Dedifferentiated amniotic fluid mesenchymal stem cell (primary cell): ENCODE measurements around the gene PSRC1.

Experiments used
- DNase-seq: peaks from one replicate; pipeline ENCODE4 v3.0.0-alpha.2; 2016; ENCODE audit errors: extremely low spot score

Gene PSRC1

DNA sequence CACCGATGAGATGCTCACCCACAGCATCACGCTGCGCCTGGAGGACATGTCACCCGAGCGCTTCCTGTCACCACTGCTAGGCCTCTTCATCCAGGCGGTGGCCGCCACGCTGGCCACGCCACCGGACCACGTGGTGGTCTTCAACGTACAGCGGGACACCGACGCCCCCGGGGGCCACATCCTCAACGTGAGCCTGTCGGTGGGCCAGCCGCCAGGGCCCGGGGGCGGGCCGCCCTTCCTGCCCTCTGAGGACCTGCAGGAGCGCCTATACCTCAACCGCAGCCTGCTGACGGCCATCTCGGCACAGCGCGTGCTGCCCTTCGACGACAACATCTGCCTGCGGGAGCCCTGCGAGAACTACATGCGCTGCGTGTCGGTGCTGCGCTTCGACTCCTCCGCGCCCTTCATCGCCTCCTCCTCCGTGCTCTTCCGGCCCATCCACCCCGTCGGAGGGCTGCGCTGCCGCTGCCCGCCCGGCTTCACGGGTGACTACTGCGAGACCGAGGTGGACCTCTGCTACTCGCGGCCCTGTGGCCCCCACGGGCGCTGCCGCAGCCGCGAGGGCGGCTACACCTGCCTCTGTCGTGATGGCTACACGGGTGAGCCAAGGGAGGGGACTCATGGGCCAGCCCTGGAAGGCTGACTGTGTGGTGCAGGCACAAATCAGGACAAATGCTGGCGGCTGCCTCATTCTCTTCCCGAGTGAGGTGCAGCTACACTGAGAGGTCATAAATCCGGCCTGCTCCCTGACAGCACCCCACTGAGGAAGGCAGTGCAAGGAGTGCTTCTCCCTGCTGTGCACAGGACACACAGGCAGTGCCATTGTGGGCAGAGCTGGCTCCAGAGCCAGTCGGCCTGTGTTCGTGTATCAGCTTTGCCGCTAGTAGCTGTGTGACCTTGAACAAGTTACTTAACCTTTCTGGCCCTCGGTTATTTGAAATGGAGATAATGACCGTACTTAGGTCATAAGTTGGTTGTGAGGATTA lies 24.2 kb downstream of the PSRC1 start:
- no peak for DNase-seq

DNA sequence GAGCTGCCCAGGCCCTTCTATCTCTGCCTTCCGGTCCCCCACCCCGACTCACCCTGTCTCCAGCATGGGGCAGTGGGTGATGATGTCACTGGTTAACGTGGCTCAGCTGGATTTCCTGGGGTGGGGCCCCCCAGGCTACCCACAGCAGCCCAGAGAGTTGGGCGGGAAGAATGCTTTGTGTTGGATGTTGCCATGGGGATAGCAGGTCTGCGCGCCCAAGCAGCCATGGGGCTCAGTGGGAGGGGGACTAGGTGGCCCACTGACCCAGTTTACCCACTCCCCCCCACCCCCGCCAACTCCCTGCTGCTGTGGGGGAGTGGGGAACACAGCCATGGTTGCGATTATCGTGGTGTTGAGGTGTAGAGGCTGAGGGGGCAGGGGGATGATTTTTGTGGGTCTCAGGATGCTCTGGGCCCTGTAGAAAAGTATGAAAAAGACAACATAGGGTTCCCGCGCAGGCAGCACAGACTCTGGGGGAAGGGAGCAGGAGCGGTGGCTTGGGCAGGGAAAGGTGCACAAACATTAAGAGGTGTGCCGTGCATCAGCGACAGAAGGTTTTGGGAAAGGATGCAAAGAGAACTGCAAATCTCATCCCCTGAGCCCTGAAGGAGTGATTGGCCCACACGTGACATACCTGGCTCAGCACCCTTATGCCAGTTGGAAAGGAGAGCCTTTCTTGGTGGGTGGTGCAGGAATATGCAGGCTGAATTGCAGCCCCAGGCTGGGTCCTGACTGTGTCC lies 25.1 kb downstream of the PSRC1 start:
- DNase-seq, result no peak

DNA sequence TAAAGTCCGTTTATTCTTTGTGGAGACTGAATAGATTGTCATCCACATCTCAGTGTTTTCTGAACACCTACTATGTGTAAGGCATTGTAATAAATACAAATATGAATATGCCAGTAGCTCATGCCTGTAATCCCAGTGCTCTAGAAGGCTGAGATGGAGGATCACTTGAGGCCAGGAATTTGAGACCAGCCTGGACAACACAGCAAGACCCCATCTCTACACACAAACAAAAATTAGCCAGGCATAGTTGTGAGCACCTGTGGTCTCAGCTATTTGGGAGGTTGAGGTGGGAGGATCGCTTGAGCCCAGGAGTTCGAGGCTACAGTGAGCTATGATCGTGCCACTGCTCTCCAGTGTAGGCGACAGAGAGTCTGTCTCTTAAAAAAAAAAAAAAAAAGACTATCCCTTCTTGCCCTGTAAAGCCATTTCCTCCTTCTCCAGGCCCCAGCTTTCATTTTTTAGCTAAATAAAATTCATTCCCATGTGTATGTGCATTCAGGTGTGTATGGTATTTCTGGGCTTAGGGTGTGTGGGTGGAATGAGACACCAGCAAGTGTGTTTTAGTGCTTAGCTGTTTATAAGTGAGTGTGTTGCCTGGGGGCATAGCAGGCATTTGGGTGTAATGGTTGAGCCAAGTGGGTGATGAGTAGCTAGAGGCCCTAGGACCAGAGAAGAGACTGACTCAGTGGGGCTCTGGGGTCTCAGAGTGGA lies 25.8 kb downstream of the PSRC1 start:
- no peak for DNase-seq

GRCh38 chr1:109256085-109256484 lies 26.9 kb downstream of the PSRC1 start:
- no peak for DNase-seq

GRCh38 chr1:109255678-109256077 lies 27.3 kb downstream of the PSRC1 start:
- DNase-seq, result no peak

- no peak for DNase-seq
Measured at GRCh38 chr1:109255097-109255651, 27.8 kb downstream of the PSRC1 start.

DNA sequence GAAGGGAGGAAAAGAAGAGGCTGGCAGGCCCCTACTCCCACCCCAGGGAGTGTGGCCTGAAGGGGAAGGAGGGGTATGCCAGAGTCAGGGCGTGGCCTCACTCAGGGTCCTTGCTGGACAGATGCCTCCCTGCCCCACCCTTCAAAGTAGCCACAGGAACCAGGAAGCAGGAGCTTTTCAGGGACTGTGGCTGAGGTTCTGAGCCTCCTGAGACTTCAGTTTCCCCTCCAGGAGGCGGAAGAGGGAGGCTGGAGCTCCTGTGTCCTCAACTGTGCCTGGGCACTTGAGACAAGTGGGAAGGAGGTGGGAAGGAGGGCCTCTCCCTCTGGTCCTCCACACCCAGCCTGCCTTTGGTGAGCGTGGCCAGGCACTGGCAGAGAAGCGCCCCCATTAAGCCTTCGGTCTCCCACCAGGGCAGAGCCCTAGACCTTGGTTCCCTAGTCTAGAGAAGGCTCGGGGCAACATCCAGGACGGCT lies 28.3 kb downstream of the PSRC1 start:
- DNase-seq, result no peak

DNA sequence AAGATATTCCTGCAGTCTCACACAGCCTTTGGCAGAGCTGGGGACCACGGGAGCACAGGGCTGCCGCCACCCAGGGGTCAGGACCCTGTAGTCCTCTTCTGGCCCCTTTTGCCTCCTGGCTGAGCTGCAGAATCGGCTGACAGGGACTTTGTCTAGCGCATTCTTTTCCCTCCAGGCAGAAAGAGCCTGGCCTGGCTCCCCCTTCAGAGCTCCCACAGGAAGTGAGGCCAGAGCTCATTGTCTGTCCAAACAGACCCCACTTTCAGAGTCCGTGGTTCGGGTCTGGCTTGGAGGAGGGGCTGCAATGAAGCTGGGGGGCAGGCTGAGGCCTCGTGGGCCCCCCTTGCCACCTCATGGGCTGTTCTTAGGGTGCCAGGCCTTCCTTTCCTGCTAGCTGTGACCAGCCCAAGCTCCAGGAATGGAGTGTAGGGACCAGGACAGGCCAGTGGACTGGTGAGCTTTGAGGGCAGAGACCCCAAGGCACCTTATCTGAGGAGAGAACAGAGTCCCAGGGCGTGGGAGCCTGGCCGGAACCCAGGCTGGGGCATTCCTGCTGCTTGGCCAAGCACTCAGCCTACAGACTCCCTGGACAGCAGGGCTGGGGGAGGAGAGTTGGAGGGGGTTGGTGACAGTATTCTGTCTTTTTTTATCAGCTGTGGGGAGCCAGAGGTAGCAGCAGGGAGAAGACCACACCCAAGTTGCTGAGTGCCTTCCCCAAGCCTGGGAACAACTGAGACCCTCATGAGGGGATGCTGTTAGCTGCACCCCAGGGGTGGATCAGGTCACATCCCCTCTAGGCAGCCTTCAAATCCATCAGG lies 28.9 kb downstream of the PSRC1 start:
- no peak for DNase-seq

DNA sequence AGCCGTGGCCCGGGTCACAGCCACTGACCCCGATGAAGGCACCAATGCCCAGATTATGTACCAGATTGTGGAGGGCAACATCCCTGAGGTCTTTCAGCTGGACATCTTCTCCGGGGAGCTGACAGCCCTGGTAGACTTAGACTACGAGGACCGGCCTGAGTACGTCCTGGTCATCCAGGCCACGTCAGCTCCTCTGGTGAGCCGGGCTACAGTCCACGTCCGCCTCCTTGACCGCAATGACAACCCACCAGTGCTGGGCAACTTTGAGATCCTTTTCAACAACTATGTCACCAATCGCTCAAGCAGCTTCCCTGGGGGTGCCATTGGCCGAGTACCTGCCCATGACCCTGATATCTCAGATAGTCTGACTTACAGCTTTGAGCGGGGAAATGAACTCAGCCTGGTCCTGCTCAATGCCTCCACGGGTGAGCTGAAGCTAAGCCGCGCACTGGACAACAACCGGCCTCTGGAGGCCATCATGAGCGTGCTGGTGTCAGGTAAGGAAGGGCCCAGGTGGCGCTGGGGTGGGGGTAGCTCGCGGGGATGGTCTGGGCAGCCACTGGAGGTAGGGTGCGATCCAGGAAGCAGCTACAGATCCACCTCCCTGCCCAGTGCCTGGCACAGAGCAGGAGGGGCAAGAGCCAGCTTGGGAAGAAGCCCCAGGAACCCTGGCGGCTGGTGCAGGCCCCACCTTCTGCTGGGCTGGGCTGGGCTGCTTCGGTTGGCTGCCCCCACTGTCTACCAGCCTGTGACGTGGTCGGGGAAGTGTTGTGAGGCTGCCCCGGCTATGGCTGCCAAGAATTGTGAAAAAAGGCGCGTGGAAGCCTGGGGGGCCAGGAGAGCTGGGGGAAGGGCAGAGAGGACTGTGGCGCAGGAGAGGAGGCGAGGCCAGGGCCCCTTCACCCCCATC lies 29.8 kb downstream of the PSRC1 start:
- DNase-seq, result no peak

DNA sequence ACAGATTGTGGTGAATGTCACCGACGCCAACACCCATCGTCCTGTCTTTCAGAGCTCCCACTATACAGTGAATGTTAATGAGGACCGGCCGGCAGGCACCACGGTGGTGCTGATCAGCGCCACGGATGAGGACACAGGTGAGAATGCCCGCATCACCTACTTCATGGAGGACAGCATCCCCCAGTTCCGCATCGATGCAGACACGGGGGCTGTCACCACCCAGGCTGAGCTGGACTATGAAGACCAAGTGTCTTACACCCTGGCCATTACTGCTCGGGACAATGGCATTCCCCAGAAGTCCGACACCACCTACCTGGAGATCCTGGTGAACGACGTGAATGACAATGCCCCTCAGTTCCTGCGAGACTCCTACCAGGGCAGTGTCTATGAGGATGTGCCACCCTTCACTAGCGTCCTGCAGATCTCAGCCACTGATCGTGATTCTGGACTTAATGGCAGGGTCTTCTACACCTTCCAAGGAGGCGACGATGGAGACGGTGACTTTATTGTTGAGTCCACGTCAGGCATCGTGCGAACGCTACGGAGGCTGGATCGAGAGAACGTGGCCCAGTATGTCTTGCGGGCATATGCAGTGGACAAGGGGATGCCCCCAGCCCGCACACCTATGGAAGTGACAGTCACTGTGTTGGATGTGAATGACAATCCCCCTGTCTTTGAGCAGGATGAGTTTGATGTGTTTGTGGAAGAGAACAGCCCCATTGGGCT lies 30.6 kb downstream of the PSRC1 start:
- no peak for DNase-seq

- DNase-seq, result no peak
Measured at GRCh38 chr1:109251277-109252166, 31.4 kb downstream of the PSRC1 start.

DNA sequence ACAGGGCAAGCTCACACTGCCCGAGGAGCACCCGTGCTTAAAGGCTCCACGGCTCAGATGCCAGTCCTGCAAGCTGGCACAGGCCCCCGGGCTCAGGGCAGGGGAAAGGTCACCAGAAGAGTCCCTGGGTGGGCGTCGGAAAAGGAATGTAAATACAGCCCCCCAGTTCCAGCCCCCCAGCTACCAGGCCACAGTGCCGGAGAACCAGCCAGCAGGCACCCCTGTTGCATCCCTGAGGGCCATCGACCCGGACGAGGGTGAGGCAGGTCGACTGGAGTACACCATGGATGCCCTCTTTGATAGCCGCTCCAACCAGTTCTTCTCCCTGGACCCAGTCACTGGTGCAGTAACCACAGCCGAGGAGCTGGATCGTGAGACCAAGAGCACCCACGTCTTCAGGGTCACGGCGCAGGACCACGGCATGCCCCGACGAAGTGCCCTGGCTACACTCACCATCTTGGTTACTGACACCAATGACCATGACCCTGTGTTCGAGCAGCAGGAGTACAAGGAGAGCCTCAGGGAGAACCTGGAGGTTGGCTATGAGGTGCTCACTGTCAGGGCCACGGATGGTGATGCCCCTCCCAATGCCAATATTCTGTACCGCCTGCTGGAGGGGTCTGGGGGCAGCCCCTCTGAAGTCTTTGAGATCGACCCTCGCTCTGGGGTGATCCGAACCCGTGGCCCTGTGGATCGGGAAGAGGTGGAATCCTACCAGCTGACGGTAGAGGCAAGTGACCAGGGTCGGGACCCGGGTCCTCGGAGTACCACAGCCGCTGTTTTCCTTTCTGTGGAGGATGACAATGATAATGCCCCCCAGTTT lies 32.3 kb downstream of the PSRC1 start:
- no peak for DNase-seq

DNA sequence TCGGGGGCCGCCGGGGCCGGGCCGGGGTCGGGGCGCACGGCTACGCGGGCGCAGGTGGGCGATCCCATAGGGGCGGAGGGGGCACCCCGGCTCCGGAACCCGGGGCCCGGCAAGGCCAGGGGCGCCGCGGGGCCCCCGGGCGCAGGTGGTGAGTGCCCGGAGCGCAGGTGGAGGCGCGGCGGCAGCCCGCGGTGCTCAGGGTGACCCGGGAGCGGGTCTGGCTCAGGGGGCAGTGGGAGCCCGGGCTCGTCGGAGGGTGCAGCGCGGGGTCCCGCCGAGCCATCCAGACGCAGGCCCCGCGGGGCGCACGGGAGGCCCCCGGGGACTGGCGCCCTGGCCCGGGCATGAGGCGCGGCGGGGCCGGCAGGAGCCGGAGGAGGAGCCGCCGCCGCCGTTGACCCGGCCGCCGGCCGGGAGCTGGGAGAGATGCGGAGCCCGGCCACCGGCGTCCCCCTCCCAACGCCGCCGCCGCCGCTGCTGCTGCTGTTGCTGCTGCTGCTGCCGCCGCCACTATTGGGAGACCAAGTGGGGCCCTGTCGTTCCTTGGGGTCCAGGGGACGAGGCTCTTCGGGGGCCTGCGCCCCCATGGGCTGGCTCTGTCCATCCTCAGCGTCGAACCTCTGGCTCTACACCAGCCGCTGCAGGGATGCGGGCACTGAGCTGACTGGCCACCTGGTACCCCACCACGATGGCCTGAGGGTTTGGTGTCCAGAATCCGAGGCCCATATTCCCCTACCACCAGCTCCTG lies 33.1 kb downstream of the PSRC1 start:
- DNase-seq, result no peak

GRCh38 chr1:109248797-109249629 lies 33.9 kb downstream of the PSRC1 start, which contains the start of gene CELSR2:
CELSR2 (plus strand) TSS chr1:109249539; CDS start chr1:109250080, 541 bp downstream.
- DNase-seq, result no peak

DNA sequence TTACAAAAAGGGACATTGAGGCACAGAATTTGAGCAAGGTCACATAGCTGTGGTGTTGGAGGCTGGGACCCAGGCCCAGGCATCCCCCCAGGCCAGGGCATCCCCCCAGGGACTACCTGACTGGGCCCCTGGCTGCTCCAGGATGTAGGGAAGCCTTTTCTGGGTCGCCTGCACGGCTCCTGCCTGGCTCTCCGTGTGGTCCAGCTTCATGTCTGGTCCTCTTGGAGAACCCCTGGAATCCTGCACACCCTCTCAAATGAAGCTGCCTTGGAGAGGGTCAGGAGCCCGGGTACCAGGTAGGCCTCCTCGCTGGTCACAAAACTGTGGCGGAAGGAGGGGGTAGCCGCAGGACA lies 34.5 kb downstream of the PSRC1 start:
- no peak for DNase-seq
